ENCODE results near the gene SEPTIN12.

DNA sequence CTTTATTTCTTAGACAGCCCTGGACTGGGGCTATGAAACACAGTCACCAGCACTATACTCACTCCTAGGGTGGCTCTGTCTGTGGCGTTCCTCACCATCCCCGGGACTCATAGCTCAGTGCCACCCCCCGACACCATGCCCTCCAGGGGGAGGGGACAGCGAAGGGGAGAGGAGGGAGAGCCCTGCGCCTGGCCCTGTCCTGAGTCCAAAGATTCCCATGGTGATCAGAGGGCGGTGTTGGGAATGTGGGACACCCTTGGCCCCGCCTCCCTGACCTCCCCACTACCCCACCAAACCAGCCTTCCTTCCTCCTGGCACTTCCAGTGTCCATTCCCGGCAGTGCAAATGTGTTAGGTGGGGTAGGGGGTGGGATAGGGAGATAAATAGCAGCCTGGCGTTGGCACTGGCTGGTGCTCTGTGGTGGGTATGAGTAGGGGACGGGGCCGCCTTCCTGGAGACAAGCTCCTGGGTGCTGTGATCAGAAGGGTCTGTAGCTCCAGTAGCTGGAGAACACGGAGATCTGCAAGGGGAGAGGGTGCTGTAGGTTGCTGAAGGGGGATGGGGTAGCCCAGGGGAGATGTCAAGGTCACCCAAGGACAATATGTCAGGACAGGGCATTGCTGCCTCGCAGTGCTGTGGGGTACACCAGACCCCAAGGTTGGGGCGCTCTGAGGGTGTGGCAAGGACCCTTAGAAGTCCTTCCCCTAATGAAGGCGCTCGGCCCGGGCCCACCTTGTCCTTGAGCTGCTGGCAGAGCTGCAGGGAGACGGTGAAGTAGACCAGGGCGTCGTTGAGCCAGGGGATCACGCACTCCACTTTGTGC, 9.0 kb upstream of the SEPTIN12 start:
- TF ChIP-seq POLR2A (IDR thresholded peaks at IDR 0.05), result no peak
- TF ChIP-seq, protein P1, sequence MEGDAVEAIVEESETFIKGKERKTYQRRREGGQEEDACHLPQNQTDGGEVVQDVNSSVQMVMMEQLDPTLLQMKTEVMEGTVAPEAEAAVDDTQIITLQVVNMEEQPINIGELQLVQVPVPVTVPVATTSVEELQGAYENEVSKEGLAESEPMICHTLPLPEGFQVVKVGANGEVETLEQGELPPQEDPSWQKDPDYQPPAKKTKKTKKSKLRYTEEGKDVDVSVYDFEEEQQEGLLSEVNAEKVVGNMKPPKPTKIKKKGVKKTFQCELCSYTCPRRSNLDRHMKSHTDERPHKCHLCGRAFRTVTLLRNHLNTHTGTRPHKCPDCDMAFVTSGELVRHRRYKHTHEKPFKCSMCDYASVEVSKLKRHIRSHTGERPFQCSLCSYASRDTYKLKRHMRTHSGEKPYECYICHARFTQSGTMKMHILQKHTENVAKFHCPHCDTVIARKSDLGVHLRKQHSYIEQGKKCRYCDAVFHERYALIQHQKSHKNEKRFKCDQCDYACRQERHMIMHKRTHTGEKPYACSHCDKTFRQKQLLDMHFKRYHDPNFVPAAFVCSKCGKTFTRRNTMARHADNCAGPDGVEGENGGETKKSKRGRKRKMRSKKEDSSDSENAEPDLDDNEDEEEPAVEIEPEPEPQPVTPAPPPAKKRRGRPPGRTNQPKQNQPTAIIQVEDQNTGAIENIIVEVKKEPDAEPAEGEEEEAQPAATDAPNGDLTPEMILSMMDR (IDR thresholded peaks at IDR 0.05), result no peak
- TF ChIP-seq EP300 (IDR thresholded peaks at IDR 0.05), result no peak
- no peak for TF ChIP-seq POLR2AphosphoS5 (IDR thresholded peaks at IDR 0.05)

All from upper lobe of left lung (tissue), 4 donors.